GM08714 (cell line): Measurements from ENCODE around the gene ABCA5.
"Not testable (repeated sequence)": the region's sequence is repeated elsewhere in the genome, so short reads cannot be mapped to it uniquely, and the experiment has no call there.

Experiments used
- H3K4me3 ChIP-seq: fragments of 200-500 bp; sonication (Bioruptor generic); 2 replicates; pipeline ENCODE4 v1.5.1; 2014; ENCODE audit warnings: mild to moderate bottlenecking, low read length, inconsistent platforms
- ZNF274 ChIP-seq: IDR thresholded peaks from 2 replicates; pipeline ENCODE4 v1.6.1; 2012; ENCODE audit warnings: mild to moderate bottlenecking, low read depth, low read length

The ABCA5 gene

DNA sequence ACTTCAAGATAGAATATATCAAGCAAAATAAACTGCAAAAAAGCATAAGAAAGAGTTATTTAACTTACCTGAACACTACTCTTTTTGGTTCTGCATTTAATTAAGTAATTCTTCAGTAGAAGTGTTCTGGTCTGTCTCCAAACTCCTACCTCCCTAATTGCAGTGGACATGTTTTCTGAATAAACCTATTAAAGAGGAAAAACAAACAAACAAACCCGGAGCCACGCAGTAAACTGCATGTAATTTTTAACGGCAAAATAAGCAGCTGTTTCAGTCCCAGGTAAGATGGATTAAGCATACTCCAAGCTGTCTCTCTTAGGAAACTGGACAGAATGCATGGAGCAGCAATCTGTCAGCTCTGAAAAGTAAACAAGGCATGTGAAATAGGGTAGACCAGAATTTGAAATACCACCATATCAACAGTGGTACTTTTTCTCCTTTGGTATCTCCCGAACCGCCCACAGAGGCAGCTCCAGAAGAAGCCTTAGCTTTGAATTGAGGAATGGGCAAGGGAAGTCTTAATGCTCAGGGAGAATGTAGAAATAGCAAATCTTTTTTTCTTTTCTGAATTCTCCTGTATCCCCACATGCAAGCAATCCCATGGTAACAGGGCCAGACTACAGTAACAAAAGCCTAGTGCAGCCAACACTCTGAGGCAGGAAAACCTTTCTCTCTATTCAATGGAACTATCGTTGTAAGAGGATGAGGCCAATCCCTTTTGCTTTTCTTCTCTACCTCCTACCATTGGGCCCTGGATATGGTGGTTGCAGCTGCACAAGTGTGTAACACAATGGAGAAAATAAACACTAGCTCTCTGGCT is 12.5 kb downstream of the ABCA5 start:
- no peak overlapping the region for H3K4me3 ChIP-seq
- TF ChIP-seq ZNF274: no peak

DNA sequence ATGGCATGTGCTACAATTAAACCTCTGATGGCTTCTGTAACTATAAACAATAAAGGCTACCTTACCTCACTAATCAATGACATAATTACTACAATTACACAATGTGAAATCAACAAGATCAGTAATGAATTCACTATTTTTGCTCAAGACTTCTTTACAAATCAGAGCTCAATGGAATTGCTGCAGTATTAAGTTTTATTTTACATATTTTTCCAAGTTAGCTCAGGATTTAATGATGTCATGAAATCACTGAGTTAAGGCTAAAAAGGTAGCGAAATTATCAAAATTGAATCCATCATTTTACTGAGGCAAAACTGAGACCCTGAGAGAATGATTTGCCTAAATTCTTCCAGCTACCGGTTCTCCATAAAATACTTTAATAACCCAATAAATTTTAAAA is 21.8 kb downstream of the ABCA5 start:
- H3K4me3 ChIP-seq: no peak overlapping the region
- TF ChIP-seq ZNF274: no peak

DNA sequence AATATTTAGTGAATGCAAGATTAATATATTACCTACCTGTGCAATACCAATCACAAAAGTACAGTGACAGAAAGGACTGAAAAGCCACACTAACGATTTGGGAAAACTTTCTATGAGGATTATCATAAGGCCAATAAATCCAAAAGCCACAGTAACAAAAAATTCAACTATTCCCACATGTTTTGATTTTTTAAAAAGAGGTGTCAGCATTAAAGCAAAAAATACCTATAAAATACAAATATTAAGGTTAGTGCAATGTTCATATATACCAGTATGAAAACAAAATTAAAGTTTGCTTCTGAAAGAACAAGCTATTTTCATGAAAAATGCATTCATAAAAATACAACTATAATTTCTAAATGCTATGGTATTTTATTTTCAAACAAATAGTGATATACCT is 24.3 kb downstream of the ABCA5 start:
- no peak for TF ChIP-seq ZNF274
- no peak overlapping the region for H3K4me3 ChIP-seq

DNA sequence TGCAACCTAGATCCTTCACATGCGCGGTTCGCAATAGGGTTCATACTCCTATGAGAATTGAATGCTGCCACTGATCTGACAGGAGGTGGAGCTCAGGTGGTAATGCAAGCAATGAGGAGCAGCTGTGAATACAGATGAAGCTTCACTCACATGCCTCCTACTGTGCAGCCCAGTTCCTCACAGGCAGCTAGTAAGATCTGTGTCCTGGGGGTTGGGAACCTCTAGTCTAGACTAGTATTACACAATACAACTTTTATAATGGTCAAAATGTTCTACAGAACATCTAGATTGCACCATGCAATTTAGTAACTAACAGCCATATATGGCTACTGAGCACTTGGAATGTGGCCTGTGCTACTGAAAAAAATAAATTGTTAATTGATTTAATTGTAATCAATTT is 26.7 kb downstream of the ABCA5 start:
- H3K4me3 ChIP-seq: no peak overlapping the region
- TF ChIP-seq ZNF274: no peak

DNA sequence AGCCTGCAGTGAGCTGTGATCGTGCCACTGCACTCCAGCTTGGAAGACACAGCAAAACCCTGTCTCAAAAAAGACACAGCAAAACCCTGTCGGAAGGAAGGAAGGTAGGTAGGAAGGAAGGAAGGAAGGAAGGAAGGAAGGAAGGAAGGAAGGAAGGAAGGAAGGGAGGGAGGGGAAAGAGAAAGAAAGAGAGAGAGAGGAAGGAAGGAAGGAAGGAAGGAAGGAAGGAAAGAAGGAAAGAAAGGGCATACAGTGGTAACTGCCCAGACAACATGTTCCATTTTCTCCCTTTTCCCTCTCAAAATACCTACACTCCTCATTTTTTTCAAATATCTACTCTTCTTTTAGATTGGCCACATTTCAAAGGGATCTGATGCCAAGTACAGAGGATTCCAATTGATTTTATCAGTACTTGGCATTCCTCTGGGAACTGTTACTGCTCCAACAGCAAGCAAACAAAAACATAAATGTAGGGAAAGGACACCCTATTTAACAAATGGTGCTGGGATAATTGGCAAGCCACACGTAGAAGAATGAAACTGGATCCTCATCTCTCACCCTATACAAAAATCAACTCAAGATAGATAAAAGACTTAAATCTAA is 28.7 kb downstream of the ABCA5 start:
- H3K4me3 ChIP-seq: not testable (repeated sequence)

DNA sequence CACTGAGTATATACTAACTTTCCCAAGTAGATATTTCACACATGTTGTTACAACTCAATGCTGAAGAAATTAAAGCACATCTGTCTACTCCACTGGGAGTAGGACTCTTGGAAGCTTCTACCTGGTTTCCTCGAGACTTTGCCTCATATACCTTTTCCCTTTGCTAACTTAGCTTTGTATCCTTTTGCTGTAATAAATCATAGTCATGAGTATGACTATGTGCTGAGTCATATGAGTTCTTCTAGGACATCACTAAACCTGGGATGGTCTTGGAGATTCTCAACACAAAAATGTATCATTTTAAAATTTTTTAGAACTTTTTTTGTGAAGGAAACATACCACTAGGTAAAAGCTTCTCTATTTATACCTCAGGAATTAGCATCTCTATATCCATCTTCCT is 39.8 kb downstream of the ABCA5 start:
- H3K4me3 ChIP-seq: no peak overlapping the region
- TF ChIP-seq ZNF274: no peak

DNA sequence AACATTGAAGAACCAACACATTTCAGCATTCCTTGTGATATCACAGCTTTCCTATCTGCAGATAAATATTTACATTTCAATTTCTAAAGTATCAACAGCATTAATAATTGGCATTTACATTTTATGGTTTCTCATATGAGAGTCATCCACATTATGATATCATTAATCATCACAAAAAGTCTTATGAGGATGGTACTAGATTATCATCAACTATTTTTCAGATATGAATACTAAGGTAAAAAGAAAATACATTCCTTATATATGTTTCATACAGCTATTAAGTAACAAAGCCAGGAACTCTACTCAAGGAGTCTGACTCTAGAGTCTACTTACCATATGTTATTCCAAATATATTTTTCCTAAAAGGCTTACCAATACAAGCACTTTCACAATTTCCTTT is 40.7 kb downstream of the ABCA5 start:
- TF ChIP-seq ZNF274: no peak
- no peak overlapping the region for H3K4me3 ChIP-seq

DNA sequence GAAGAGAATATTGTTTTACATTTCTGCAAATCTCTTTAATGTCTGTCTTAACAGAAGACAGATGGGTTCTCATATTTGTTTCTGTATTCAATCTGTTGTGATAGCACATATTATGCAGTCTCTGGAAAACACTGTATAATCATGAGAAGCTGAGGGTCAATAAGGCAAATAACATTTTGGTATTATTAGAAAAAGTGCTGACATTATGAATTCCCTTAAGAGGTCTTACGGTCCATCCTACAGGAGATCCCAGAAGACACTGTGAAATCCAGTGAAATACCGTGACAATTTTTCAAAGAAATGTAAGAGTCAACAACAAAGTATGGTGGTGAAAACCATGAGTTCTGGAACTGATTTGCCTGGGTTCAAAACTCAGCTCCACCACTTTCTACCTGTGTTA is 42.3 kb downstream of the ABCA5 start:
- TF ChIP-seq ZNF274: no peak
- no peak overlapping the region for H3K4me3 ChIP-seq

DNA sequence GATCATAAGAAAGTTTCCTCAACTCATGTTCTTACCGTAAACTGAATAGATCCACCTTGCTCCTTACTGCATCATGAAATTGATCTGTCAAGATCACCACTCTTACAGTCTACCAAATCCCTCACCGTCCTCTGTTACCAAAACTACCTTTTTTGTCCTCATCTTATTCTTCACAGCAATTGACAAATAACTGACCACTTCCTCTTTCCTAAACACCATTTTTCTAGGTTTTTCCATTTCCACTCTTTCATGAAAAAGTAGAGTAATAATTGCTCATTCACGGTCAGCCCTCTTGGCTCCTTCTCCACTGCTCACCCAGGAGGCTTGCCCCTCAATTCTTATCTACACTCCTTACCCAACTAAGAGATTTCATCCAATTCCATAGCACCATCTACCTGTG is 44.9 kb downstream of the ABCA5 start:
- no peak overlapping the region for H3K4me3 ChIP-seq
- TF ChIP-seq ZNF274: no peak

DNA sequence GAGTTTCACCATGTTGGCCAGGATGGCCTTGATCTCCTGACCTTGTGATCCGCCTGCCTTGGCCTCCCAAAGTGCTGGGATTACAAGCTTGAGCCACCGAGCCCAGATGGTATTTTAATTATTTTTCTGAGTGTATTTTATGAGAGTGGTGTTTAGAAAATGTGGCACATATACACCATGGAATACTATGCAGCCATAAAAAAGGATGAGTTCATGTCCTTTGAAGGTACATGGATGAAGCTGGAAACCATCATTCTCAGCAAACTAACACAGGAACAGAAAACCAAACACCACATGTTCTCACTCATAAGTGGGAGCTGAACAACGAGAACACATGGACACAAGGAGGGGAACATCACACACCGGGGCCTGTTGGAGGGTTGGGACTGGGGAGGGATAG is 50.7 kb downstream of the ABCA5 start:
- not testable (repeated sequence) for H3K4me3 ChIP-seq

DNA sequence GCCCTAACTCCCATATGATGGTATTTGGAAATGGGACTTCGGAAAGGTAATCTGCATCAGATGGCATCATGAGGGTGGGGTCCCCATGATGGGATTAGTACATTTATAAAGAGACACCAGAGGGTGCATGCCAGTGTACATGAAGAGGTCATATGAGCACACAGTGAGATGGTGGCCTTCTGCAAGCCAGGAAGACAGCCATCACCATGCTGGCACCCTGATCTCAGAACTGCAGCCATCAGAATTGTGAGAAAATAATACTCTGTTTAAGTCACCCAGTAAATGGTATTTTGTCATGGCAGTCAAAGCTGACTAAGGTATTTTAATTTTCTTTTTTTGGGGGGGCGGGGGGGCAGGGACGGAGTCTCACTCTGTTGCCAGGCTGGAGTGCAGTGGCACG is 51.2 kb downstream of the ABCA5 start:
- TF ChIP-seq ZNF274: no peak
- no peak overlapping the region for H3K4me3 ChIP-seq

DNA sequence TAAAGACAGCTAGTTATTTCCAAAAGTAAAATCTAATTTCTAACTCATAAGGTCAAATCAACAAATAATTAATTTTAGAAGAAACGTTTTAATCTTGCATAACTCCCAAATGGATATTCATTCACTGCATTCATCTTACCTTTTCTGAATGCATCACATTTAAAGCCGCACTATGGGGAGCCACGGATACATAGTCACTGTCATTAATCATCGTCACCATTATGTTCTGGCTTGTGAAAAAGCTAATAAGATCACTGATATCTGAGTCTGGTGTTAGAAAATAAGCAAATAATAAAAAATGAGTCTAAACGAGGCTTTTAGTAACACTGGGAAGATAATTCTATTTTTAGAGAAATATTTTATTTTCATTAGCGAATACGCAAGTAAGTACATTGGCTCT is 55.9 kb downstream of the ABCA5 start:
- TF ChIP-seq ZNF274: no peak
- no peak overlapping the region for H3K4me3 ChIP-seq

DNA sequence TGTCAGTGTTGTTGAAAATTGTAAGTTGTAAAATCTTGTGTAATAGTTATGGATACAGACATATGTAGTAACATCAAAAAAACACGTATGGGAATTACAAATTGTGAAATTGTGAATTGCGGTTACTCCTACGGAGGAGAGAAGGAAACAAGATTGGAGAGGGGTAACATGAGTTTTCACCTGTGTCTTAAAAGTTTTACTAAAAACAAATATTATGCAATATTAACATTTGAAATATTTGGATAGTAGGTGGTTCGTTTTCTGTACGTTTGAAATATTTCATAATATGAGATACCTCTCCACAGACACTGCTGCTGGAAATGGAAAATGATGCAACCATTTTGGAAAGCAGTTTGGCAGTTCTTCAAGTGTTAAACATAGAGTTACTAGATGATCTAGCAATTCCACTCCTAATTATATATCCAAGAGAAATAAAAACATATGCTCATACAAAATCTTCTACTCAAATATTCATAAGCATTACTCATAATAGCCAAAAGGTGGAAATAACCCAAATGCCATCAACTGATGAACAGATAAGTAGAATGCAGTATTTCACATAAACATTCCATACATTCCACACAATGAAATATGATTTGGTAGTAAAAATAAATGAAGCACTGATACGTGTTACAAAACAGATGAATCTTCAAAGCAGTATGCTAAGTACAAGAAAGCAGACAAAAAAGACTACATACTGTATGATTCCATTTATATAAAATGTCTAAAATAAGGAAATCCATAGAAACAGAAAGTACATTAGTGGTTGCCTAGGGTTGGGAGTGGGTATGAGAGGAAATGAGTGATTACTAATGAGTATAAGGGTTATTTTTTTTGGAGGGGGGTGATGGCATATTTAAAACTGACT is 57.6 kb downstream of the ABCA5 start:
- no peak for TF ChIP-seq ZNF274
- no peak overlapping the region for H3K4me3 ChIP-seq

DNA sequence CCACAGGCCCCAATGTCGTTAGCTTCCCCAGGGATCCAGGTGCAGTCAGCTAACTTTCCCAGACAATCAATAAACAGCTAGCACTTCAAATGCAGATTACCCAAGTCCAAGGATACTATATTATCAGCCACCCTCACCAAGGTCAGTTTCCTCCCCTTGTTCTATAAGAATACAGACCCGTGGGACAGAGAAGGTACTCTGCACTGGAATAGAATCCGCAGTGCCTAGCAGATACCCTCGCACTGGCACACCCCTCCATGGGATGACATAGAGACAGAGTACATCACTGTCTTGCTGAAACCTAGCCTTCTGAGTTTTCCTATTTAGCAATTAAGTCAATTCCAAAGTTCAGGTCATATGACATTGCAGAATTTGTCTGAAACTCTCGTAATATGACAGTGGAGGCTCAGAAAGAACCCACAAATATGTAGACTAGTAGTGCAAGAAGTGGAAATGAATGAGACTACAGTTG is 58.4 kb downstream of the ABCA5 start:
- H3K4me3 ChIP-seq: no peak overlapping the region
- no peak for TF ChIP-seq ZNF274

DNA sequence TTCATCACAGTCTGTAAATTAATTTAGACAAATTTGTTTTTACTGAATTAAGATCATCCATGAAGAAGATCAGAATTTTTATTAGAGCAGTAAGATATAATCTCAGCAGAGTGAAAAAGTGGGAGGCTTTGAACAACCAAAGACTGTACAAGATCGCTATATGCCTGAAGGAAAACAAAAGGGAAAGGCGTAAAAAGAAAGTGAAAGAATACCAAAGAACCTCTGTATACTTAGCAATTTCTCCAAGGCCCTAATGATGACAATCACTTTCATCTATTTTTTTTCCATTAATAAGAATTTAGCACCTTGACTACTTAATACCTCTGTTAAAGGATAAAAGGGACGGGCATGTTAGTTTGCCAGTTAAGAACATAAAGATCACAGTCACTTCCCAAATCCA is 59.7 kb downstream of the ABCA5 start:
- no peak for TF ChIP-seq ZNF274
- no peak overlapping the region for H3K4me3 ChIP-seq
